HCT116 (cell line): ENCODE measurements around the gene FAM53A.

Experiments used
- ATF3 ChIP-seq: IDR thresholded peaks from 2 replicates; pipeline ENCODE4 v1.6.1; 2012
- CTCF ChIP-seq, 3 experiments: fragments of 200-600 bp in 1 of 3; sonication (generic) in 1 of 3; IDR thresholded peaks in 2 of 3; conservative IDR thresholded peaks in 1 of 3; 2 replicates each; pipeline ENCODE4 v1.5.1; 2012 to 2017; ENCODE audit warnings: low read depth in 2 of 3, low read length in 2 of 3, antibody characterized with exemption in 1 of 3, borderline replicate concordance in 1 of 3, control low read depth in 1 of 3, mild to moderate bottlenecking in 1 of 3, mixed read lengths in 1 of 3, mixed run types in 1 of 3, moderate library complexity in 1 of 3; ENCODE audit not compliant: insufficient read depth in 1 of 3
- EZH2phosphoT487 ChIP-seq: fragments of 200-600 bp; IDR thresholded peaks from 2 replicates; pipeline ENCODE4 v1.6.1; 2018; ENCODE audit warnings: antibody characterized with exemption, borderline replicate concordance
- SP1 ChIP-seq: IDR thresholded peaks from 2 replicates; pipeline ENCODE4 v1.6.1; 2012; ENCODE audit warnings: low read depth

GRCh38 chr4:1682860-1683259, 1.3 kb downstream of the FAM53A start:
- TF ChIP-seq CTCF (IDR thresholded peaks at IDR 0.05 in 2 of 3, conservative IDR thresholded peaks at IDR 0.05 in 1 of 3; ENCODE audit: borderline replicate concordance in 1 of 3, insufficient read depth in 1 of 3, low read depth in 2 of 3, low read length in 2 of 3) (no peak), SP1 (no peak), ATF3 (no peak), EZH2phosphoT487 (no peak)
